GM12865 (cell line): ENCODE results near the gene NDUFB7.
A peak's percentile ranks its signal among the peaks of the same experiment; 100 is the strongest.

ENCODE experiments used
- DNase-seq: peaks from one replicate; pipeline ENCODE4 v3.0.0; 2010; ENCODE audit warnings: low read depth
- H3K4me3 ChIP-seq: 2 replicates; pipeline ENCODE4 v1.5.1; 2011; ENCODE audit warnings: mild to moderate bottlenecking, low read depth, low read length, control low read depth
- TF ChIP-seq, protein P1 (sequence below): IDR thresholded peaks from 2 replicates; pipeline ENCODE4 v1.5.1; 2011; ENCODE audit warnings: low read length, control low read depth, low read depth, inconsistent platforms; ENCODE audit not compliant: insufficient read depth; ENCODE audit errors: missing control alignments

The NDUFB7 gene

DNA sequence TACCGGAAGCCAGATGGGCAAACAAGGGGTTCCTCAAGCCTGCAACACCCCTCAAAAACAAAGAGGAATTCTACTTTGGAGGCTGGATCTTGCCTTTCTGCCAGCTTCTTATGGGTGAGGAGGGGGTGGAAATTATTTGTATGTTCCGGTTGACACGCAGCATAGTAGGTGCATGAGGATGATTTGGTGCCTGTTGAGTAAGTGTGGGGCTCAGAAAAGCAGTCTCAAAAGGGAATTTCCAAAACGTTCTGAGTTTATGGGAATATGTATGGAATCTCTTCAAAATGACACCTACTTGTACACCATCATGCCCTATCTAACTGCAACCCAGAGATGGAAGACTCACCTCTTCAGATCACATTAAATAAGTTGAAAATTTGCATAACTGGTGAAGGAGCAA, 45.4 kb downstream of the NDUFB7 start:
- no peak overlapping the region for H3K4me3 ChIP-seq
- TF ChIP-seq, protein P1, sequence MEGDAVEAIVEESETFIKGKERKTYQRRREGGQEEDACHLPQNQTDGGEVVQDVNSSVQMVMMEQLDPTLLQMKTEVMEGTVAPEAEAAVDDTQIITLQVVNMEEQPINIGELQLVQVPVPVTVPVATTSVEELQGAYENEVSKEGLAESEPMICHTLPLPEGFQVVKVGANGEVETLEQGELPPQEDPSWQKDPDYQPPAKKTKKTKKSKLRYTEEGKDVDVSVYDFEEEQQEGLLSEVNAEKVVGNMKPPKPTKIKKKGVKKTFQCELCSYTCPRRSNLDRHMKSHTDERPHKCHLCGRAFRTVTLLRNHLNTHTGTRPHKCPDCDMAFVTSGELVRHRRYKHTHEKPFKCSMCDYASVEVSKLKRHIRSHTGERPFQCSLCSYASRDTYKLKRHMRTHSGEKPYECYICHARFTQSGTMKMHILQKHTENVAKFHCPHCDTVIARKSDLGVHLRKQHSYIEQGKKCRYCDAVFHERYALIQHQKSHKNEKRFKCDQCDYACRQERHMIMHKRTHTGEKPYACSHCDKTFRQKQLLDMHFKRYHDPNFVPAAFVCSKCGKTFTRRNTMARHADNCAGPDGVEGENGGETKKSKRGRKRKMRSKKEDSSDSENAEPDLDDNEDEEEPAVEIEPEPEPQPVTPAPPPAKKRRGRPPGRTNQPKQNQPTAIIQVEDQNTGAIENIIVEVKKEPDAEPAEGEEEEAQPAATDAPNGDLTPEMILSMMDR, result no peak

DNA sequence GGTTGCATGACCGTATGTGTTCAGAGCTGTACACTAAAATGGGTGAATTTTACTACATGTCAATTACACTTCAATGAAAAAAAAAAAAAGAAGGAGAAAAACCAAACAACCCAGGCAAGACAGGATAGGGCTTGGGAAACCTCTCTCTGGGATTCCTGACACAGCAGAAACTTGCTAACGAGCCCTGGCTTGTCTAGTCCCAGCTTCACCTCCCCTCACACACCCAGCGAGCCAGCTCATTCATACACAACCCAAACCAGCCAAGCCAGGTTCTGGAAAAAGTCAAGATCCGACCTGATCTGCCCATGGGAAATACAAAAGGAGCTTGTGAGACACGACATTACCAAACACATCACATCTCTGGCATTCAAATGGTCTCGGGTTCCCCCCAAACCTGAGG, 46.1 kb downstream of the NDUFB7 start:
- H3K4me3 ChIP-seq, result no peak overlapping the region
- no peak for DNase-seq
- TF ChIP-seq, protein P1, result no peak

More for the DNA sequence above, 45.4 kb downstream of the NDUFB7 start:
- DNase-seq, result no peak

DNA sequence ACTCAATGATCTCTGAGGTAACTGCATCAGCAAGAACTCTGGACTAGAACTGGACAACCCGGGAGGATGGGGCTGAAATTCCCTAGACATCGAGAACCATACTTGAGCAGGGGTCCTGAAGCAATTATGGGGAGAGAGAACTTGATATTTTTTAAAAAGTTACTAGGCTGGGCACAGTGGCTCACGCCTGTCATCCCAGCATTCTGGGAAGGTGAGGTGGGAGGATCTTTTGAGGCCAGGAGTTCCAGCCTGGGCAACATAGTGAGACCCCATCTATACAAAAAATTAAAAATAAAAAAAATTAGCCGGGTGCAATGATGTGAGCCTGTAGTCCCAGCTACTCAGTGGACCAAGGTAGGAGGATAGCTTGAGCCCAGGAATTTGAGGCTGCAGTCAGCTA, 51.3 kb downstream of the NDUFB7 start:
- H3K4me3 ChIP-seq, result no peak overlapping the region
- TF ChIP-seq, protein P1, result no peak
- DNase-seq, result no peak

GRCh38 chr19:14519860-14520407, 51.9 kb downstream of the NDUFB7 start:
- H3K4me3 ChIP-seq, result no peak overlapping the region
- TF ChIP-seq, protein P1, result no peak
- DNase-seq, result no peak

DNA sequence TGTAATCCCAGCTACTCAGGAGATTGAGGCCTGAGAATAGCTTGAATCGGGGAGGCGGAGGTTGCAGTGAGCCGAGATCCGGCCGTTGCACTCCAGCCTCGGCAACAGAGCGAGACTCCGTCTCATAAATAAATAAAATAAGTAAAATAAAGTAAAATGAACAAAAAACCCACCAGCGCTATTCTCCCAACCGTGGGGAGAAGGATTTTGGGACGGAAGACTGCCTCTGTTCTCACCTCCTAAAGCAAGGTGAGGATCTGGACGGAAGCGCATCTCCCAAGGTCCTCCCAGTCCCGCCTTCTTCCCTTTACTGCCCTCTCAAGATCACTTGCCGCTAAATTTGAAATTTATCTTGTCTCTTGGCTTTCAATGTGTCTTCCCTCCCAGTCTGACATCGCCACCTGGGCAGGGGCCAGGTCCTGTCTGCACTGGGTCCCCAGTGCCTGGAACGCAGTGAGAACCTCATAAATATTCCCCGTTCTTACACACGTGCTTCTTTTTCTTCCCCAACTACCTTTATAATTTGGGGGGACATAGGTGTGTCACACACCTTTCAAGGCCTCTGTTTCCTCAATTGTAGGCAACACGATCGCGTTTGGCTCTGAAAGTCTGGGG, 52.5 kb downstream of the NDUFB7 start:
- TF ChIP-seq, protein P1, result no peak
- H3K4me3 ChIP-seq, result peak overlapping the region; percentile 46
- DNase-seq, result no peak

DNA sequence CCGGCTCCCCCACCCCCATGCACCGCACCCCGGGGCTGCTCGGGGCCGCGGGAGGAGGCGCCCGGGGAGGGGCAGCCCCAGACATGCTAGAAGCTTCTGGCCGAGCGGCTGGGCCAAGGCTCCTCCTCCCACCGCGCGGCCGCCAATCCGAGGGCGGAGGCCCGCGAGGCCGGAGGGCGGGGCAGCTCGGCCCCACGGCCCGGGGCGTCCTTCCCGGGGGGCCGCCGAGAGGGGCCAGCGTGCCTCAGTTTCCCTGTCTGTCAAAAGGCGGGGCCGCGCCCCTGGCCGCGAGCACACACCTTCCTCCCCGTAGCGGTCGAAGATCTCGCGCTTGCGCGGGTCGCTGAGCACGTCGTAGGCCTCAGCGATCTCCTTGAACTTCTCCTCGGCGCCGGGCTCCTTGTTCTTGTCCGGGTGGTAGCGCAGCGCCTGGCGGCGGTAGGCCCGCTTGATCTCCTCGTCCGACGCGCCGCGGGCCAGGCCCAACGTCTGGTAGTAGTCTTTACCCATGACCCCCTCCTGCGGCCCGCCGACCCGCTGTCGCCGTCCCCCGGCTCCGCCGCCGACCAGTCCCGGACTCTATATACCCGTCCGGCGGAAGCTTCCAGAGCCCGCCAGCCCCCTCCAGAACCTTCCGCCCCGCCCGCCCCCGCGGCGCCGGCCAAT, 53.9 kb downstream of the NDUFB7 start, which contains the start of gene DNAJB1:
TSS of gene DNAJB1 (minus strand) at position 558 of the 666 bp plus-strand sequence. CDS start at position 510, 48 bp downstream.
- TF ChIP-seq, protein P1, result no peak
- peak; percentile 86 for DNase-seq
- peak within 1 kb of the TSS; percentile 88 for H3K4me3 ChIP-seq

GRCh38 chr19:14517446-14517839, 54.4 kb downstream of the NDUFB7 start:
- TF ChIP-seq, protein P1, result no peak
- H3K4me3 ChIP-seq, result peak overlapping the region; percentile 88

More at GRCh38 chr19:14517446-14517839, 54.4 kb downstream of the NDUFB7 start:
- DNase-seq, result no peak
